MM.1S (cell line): Measurements from ENCODE around the gene PNMA1.

ENCODE experiments used
- EZH2 ChIP-seq: fragments of 300-600 bp; sonication (generic); optimal IDR thresholded peaks from 2 replicates; pipeline ENCODE3; 2017; ENCODE audit warnings: low read depth, mild to moderate bottlenecking, antibody characterized with exemption, low read length, mixed read lengths
- EZH2phosphoT487 ChIP-seq: fragments of 300-600 bp; sonication (generic); IDR thresholded peaks from 2 replicates; pipeline ENCODE4 v1.6.1; 2018; ENCODE audit warnings: antibody characterized with exemption, low read length
- TF ChIP-seq, protein P1 (sequence below): fragments of 300-600 bp; sonication (generic); IDR thresholded peaks from 2 replicates; pipeline ENCODE4 v1.5.1; 2016; ENCODE audit warnings: antibody characterized with exemption, low read length, mixed read lengths

DNA sequence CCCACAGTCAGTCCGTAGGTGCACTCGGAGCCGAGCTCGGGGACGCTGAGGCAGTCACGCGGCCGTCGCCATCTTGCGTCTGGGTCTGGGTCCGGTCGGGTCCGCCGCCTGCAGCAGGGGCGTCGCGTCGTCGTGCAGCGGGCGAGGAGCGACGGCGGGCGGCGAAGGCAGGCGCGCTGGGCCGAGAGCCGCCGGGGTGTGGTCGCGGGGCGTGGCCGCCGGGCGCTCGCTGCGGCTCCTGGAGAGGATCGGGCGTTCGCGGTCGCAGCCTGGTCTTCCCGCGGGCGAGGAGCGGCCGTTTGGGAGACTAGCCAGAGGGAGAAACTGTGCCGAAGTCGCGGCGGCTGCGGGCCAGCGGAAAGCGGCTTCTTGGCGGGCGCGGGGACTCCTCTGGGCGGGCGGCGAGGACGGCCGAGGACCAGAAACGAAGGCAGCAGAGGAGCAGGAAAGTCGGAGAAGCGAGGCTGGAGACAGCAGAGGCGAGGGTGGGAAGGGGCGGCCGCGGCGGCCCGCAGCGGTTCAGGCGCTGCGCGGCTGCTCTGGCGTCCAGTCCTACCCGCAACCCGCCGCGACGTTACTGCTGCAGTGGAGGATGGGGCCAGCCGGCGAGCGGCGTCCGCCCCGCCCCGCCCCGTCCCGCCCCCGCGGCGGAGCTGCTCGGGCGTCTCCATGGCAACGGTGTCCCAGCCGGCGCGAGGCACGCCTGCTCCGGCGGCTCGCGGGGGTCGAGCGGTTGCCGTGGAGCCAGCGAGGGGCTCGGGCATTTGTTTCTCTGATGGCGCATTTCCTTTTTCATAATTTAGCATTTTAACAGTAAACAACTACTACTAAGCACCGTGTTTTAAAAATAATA is at the start of gene PNMA1:
- no peak for TF ChIP-seq EZH2
- TF ChIP-seq, protein P1, sequence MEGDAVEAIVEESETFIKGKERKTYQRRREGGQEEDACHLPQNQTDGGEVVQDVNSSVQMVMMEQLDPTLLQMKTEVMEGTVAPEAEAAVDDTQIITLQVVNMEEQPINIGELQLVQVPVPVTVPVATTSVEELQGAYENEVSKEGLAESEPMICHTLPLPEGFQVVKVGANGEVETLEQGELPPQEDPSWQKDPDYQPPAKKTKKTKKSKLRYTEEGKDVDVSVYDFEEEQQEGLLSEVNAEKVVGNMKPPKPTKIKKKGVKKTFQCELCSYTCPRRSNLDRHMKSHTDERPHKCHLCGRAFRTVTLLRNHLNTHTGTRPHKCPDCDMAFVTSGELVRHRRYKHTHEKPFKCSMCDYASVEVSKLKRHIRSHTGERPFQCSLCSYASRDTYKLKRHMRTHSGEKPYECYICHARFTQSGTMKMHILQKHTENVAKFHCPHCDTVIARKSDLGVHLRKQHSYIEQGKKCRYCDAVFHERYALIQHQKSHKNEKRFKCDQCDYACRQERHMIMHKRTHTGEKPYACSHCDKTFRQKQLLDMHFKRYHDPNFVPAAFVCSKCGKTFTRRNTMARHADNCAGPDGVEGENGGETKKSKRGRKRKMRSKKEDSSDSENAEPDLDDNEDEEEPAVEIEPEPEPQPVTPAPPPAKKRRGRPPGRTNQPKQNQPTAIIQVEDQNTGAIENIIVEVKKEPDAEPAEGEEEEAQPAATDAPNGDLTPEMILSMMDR: no peak
- TF ChIP-seq EZH2phosphoT487: no peak
